SK-N-SH (cell line): ENCODE results near the gene SIAH3.

ENCODE experiments used
- GABPA ChIP-seq: IDR thresholded peaks from 2 replicates; pipeline ENCODE4 v1.4.0; 2012; ENCODE audit warnings: low read depth, mild to moderate bottlenecking
- POLR2AphosphoS5 ChIP-seq: IDR thresholded peaks from 2 replicates; pipeline ENCODE4 v1.6.1; 2012; ENCODE audit warnings: low read depth, low read length
- TF ChIP-seq, protein P1 (sequence below): fragments of 200-600 bp; sonication (generic); IDR thresholded peaks from 2 replicates; pipeline ENCODE4 v1.6.1; 2017; ENCODE audit warnings: antibody characterized with exemption, mild to moderate bottlenecking, moderate library complexity

DNA sequence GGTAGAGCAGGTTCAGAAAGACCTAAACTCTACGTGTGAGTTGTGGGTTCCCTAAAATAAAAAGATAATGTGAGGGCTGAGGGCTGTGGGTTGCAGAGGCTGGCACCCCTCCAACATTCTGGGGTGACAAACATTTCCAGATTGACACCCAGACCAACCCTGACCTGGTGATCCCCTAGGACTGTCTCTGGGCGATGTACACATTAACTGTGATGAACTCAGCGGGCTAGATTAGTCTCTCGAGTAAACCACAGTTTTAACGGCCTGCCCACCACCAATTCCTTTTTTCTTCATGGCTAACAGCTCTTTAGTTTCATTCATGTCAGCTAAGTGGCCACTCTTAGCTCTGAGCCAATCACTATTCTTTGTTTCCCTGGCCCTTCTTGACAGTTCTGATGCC lies 24.8 kb downstream of the SIAH3 start:
- TF ChIP-seq, protein P1, sequence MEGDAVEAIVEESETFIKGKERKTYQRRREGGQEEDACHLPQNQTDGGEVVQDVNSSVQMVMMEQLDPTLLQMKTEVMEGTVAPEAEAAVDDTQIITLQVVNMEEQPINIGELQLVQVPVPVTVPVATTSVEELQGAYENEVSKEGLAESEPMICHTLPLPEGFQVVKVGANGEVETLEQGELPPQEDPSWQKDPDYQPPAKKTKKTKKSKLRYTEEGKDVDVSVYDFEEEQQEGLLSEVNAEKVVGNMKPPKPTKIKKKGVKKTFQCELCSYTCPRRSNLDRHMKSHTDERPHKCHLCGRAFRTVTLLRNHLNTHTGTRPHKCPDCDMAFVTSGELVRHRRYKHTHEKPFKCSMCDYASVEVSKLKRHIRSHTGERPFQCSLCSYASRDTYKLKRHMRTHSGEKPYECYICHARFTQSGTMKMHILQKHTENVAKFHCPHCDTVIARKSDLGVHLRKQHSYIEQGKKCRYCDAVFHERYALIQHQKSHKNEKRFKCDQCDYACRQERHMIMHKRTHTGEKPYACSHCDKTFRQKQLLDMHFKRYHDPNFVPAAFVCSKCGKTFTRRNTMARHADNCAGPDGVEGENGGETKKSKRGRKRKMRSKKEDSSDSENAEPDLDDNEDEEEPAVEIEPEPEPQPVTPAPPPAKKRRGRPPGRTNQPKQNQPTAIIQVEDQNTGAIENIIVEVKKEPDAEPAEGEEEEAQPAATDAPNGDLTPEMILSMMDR, result no peak
- TF ChIP-seq GABPA, result no peak
- TF ChIP-seq POLR2AphosphoS5, result no peak
